ENCODE measurements around the gene REM1. TPM values are rescaled to one million over a fixed set of nuclear protein-coding genes. Genes with fewer than 3 reads are reported as not detected.

Gene REM1
- total RNA-seq, 1 experiment from 2014 or later: not detected

DNA sequence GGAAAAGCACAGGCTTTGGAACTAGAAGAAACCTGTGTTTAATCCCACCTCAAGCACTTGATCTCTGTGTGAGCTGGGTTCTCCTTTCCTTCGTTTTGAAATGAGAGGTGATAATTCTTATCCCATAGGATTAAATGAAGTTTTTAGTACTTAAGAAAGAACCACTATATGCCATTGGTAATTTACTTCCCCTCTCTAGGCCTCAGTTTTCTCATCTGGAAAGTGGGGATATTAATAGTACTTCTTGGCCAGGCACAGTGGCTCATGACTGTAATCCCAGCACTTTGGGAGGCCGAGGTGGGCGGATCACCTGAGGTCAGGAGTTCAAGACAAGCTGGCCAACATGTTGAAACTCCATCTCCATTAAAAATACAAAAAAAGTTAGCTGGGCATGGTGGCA lies 14.1 kb downstream of the REM1 start:
- TF ChIP-seq, protein P1, sequence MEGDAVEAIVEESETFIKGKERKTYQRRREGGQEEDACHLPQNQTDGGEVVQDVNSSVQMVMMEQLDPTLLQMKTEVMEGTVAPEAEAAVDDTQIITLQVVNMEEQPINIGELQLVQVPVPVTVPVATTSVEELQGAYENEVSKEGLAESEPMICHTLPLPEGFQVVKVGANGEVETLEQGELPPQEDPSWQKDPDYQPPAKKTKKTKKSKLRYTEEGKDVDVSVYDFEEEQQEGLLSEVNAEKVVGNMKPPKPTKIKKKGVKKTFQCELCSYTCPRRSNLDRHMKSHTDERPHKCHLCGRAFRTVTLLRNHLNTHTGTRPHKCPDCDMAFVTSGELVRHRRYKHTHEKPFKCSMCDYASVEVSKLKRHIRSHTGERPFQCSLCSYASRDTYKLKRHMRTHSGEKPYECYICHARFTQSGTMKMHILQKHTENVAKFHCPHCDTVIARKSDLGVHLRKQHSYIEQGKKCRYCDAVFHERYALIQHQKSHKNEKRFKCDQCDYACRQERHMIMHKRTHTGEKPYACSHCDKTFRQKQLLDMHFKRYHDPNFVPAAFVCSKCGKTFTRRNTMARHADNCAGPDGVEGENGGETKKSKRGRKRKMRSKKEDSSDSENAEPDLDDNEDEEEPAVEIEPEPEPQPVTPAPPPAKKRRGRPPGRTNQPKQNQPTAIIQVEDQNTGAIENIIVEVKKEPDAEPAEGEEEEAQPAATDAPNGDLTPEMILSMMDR (conservative IDR thresholded peaks at IDR 0.05; ENCODE audit: low read depth, low read length): no peak
- TF ChIP-seq EZH2 (IDR thresholded peaks at IDR 0.05; ENCODE audit: borderline replicate concordance, low read depth, low read length, poor library complexity, severe bottlenecking): no peak
- Histone ChIP-seq H3K36me3 (ENCODE audit: insufficient read depth, low read length, poor library complexity, severe bottlenecking) (no peaks in the 10 kb centered on the region), H3K9me3 (ENCODE audit: low read depth, low read length, poor library complexity, severe bottlenecking) (no peaks in the 10 kb centered on the region), H3K27me3 (replicated peaks; ENCODE audit: insufficient read depth, low read depth, low read length, poor library complexity) (peaks cover 24% of the 10 kb centered on the region), H3K27ac (ENCODE audit: low read depth, low read length, poor library complexity, severe bottlenecking) (no peak overlapping the region), H3K4me1 (ENCODE audit: insufficient read depth, low read length, poor library complexity, severe bottlenecking) (no peaks in the 10 kb centered on the region), H3K4me3 (ENCODE audit: low read depth, low read length, poor library complexity, severe bottlenecking) (no peak overlapping the region)
- no TSS peak for BruUV-seq (replicated peaks)
- CTCF ChIA-PET: interaction anchor here (1.1 kb wide), 1 partner anchor 14 kb away, joined by 3 read pairs; no protein-coding TSS in a partner anchor
- intact Hi-C loops (cut with micrococcal nuclease; ENCODE audit: unreplicated experiment): no loop called here
- DNase-seq (ENCODE audit: low spot score): no peak
- POLR2A ChIA-PET (ENCODE audit: low non-redundant PET): no interaction called here

DNA sequence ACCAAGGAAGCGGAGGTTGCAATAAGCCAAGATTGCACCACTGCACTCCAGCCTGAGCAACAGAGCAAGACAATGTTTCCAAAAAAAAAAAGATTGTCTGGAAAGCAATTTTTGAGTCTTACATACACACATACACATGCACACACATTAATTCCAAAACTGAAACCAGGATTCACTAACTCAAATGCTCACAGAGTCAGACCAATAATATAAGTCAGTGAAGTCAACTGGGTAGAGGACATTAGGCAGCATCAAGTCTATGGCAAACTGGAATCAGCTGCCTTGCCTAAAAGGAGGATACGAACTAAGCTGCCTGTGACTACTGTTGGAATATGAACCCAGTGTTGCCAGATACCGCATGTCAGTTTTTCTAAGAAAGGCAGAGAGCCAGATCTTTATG lies 15.7 kb downstream of the REM1 start:
- no peak overlapping the region for H3K4me3 ChIP-seq (ENCODE audit: low read depth, low read length, poor library complexity, severe bottlenecking)
- POLR2A ChIA-PET (ENCODE audit: low non-redundant PET): no interaction called here
- H3K4me1 ChIP-seq (ENCODE audit: insufficient read depth, low read length, poor library complexity, severe bottlenecking): no peaks in the 10 kb centered on the region
- CTCF ChIA-PET: no interaction called here
- H3K27ac ChIP-seq (ENCODE audit: low read depth, low read length, poor library complexity, severe bottlenecking): no peak overlapping the region
- no peak for TF ChIP-seq EZH2 (IDR thresholded peaks at IDR 0.05; ENCODE audit: borderline replicate concordance, low read depth, low read length, poor library complexity, severe bottlenecking)
- TF ChIP-seq, protein P1 (conservative IDR thresholded peaks at IDR 0.05; ENCODE audit: low read depth, low read length): no peak
- BruUV-seq (replicated peaks): no TSS peak
- no peak for DNase-seq (ENCODE audit: low spot score)
- intact Hi-C loops (cut with micrococcal nuclease; ENCODE audit: unreplicated experiment): no loop called here
- H3K9me3 ChIP-seq (ENCODE audit: low read depth, low read length, poor library complexity, severe bottlenecking): no peaks in the 10 kb centered on the region
- no peaks in the 10 kb centered on the region for H3K36me3 ChIP-seq (ENCODE audit: insufficient read depth, low read length, poor library complexity, severe bottlenecking)
- H3K27me3 ChIP-seq (replicated peaks; ENCODE audit: insufficient read depth, low read depth, low read length, poor library complexity): peaks cover 13% of the 10 kb centered on the region

DNA sequence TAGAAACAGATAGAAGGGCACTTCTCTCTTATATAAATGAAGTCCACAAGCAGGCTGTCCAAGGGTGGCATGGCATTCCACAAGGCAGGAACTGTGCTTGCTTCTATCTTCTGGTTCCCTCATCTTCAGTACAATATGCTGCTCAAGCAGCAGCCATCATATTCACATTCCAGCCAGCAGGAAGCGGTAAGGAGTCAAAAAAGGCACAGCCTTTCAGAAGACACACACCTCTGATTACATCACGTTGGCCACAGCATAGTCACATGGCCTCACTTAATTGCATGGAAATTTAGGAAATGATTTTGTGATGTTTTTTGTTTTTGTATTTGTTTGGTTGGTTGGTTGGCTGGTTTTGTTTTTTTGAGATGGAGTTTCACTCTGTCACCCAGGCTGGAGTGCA lies 19.0 kb downstream of the REM1 start:
- no peak overlapping the region for H3K27ac ChIP-seq (ENCODE audit: low read depth, low read length, poor library complexity, severe bottlenecking)
- H3K36me3 ChIP-seq (ENCODE audit: insufficient read depth, low read length, poor library complexity, severe bottlenecking): no peaks in the 10 kb centered on the region
- BruUV-seq (replicated peaks): no TSS peak
- H3K4me1 ChIP-seq (ENCODE audit: insufficient read depth, low read length, poor library complexity, severe bottlenecking): no peaks in the 10 kb centered on the region
- H3K9me3 ChIP-seq (ENCODE audit: low read depth, low read length, poor library complexity, severe bottlenecking): no peaks in the 10 kb centered on the region
- peak; percentile 67 for DNase-seq (ENCODE audit: low spot score)
- CTCF ChIA-PET: no interaction called here
- no peaks in the 10 kb centered on the region for H3K27me3 ChIP-seq (replicated peaks; ENCODE audit: insufficient read depth, low read depth, low read length, poor library complexity)
- POLR2A ChIA-PET (ENCODE audit: low non-redundant PET): no interaction called here
- intact Hi-C loops (cut with micrococcal nuclease; ENCODE audit: unreplicated experiment): no loop called here
- no peak for TF ChIP-seq EZH2 (IDR thresholded peaks at IDR 0.05; ENCODE audit: borderline replicate concordance, low read depth, low read length, poor library complexity, severe bottlenecking)
- TF ChIP-seq, protein P1 (conservative IDR thresholded peaks at IDR 0.05; ENCODE audit: low read depth, low read length): peak; percentile 59
- H3K4me3 ChIP-seq (ENCODE audit: low read depth, low read length, poor library complexity, severe bottlenecking): no peak overlapping the region

All from A673 (cell line).